Lung (tissue), 12 donors: Measurements from ENCODE around the gene MSRB3. TPM values are rescaled to one million over a fixed set of nuclear protein-coding genes. Genes with fewer than 3 reads are reported as not detected.

Source experiments
- ATAC-seq: fragments of 200-7000 bp; cut with Tn5 transposase; one replicate; pipeline ENCODE4 v1.9.1; 2020; ENCODE audit warnings: moderate number of reproducible peaks; ENCODE audit not compliant: insufficient read depth, low FRiP score
- DNase-seq, 3 donors: peaks; one replicate each; pipeline ENCODE4 v3.0.0-alpha.2; 2013 to 2017
- H3K27ac ChIP-seq, 2 donors: one replicate each; pipeline ENCODE4 v1.5.1; 2013; ENCODE audit warnings: mild to moderate bottlenecking in 2 of 2, moderate library complexity in 2 of 2, control low read depth in 1 of 2, inconsistent platforms in 1 of 2, low read depth in 1 of 2, low read length in 1 of 2
- H3K27me3 ChIP-seq, 3 donors: one replicate each; pipeline ENCODE4 v1.5.1; 2013; ENCODE audit warnings: low read length in 2 of 3; ENCODE audit not compliant: control insufficient read depth in 3 of 3, insufficient read depth in 3 of 3
- H3K36me3 ChIP-seq, 4 donors: one replicate each; pipeline ENCODE4 v1.5.1; 2013; ENCODE audit warnings: low read length in 4 of 4, mild to moderate bottlenecking in 1 of 4, moderate library complexity in 1 of 4; ENCODE audit not compliant: control insufficient read depth in 4 of 4, insufficient read depth in 4 of 4
- H3K4me1 ChIP-seq, 5 donors: one replicate each; pipeline ENCODE4 v1.5.1; 2013; ENCODE audit warnings: low read length in 5 of 5, mild to moderate bottlenecking in 2 of 5, moderate library complexity in 1 of 5; ENCODE audit not compliant: control insufficient read depth in 5 of 5, insufficient read depth in 5 of 5
- H3K4me3 ChIP-seq: one replicate; pipeline ENCODE4 v1.5.1; 2013; ENCODE audit warnings: mild to moderate bottlenecking, control low read depth, moderate library complexity
- H3K9ac ChIP-seq, 2 donors: one replicate each; pipeline ENCODE4 v1.5.1; 2013; ENCODE audit warnings: low read length in 2 of 2, control low read depth in 1 of 2; ENCODE audit not compliant: insufficient read depth in 1 of 2
- H3K9me3 ChIP-seq, 4 donors: one replicate each; pipeline ENCODE4 v1.5.1; 2013; ENCODE audit warnings: low read length in 3 of 4, mild to moderate bottlenecking in 1 of 4, moderate library complexity in 1 of 4; ENCODE audit not compliant: control insufficient read depth in 4 of 4, insufficient read depth in 3 of 4
- WGBS, 2 donors: extraction: QIAGEN DNeasy Blood & Tissue Kit; methylation state at CpG; one replicate each; pipeline ENCODE4 v1.1.7; 2013; 5-methylcytosine and 5-hydroxymethylcytosine counted together
- polyA plus RNA-seq, 2 donors: library from polyadenylated mRNA; stranded (reverse); fragments of 200-250 nt; gene quantifications; one replicate each; pipeline ENCODE4 v1.2.1, GENCODE V29; 2013
- total RNA-seq, 2 donors: library from RNA; depleted of rRNA in 1 of 2; stranded (reverse); fragments of >200 nt in 1 of 2; gene quantifications; one replicate each; pipeline ENCODE4 v1.2.1, GENCODE V29; 2014 to 2021
- TF ChIP-seq, protein P1 (sequence below): IDR thresholded peaks from 2 replicates; pipeline ENCODE4 v1.5.1; 2012; ENCODE audit warnings: mild to moderate bottlenecking; ENCODE audit errors: control extremely low read depth, extremely low read depth
- donor health status: control.
- donor health status: control.
- donor health status: Bipolar disorder and iron deficiency.
- donor health status: healthy.
- donor health status: DM: yes; HTN: yes; CAD: no.

The MSRB3 gene
- total and polyA plus RNA-seq, 4 donors = 11.5 to 41.5 (median 28.3) TPM

DNA sequence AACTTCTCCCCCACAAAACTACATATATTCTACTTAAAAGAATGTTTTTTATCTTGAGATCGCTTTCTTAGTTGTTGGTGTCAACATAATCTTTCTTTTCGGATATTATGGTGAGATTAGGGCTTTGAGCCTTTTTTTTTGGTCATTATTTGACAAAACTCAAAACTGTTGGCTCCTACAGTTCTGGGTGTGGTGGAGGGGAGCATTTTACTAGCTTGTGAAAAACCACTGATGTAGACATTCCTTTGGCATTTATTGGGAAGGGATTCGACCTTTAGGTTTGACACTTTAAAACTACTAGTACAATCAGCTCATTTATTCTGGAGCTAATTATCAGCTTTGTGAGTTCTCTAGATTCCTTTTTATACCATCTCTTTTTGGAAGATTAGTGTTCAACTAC is 24.4 kb downstream of the MSRB3 start:
- DNase-seq (no peak), ATAC-seq (no peak)
- no peak overlapping the region for H3K9ac ChIP-seq
- H3K36me3 ChIP-seq = no peaks in the 10 kb centered on the region
- peaks cover 0 to 22% (median 2%) of the 10 kb centered on the region in 5 donors for H3K4me1 ChIP-seq
- no peaks in the 10 kb centered on the region for H3K9me3 ChIP-seq
- no peak overlapping the region for H3K27ac ChIP-seq
- TF ChIP-seq, protein P1, sequence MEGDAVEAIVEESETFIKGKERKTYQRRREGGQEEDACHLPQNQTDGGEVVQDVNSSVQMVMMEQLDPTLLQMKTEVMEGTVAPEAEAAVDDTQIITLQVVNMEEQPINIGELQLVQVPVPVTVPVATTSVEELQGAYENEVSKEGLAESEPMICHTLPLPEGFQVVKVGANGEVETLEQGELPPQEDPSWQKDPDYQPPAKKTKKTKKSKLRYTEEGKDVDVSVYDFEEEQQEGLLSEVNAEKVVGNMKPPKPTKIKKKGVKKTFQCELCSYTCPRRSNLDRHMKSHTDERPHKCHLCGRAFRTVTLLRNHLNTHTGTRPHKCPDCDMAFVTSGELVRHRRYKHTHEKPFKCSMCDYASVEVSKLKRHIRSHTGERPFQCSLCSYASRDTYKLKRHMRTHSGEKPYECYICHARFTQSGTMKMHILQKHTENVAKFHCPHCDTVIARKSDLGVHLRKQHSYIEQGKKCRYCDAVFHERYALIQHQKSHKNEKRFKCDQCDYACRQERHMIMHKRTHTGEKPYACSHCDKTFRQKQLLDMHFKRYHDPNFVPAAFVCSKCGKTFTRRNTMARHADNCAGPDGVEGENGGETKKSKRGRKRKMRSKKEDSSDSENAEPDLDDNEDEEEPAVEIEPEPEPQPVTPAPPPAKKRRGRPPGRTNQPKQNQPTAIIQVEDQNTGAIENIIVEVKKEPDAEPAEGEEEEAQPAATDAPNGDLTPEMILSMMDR = no peak
- WGBS, 2 donors = 78 to 90% methylated on average over 3 of the region's 3 CpGs
- H3K4me3 ChIP-seq = no peak overlapping the region
- H3K27me3 ChIP-seq = no peaks in the 10 kb centered on the region

DNA sequence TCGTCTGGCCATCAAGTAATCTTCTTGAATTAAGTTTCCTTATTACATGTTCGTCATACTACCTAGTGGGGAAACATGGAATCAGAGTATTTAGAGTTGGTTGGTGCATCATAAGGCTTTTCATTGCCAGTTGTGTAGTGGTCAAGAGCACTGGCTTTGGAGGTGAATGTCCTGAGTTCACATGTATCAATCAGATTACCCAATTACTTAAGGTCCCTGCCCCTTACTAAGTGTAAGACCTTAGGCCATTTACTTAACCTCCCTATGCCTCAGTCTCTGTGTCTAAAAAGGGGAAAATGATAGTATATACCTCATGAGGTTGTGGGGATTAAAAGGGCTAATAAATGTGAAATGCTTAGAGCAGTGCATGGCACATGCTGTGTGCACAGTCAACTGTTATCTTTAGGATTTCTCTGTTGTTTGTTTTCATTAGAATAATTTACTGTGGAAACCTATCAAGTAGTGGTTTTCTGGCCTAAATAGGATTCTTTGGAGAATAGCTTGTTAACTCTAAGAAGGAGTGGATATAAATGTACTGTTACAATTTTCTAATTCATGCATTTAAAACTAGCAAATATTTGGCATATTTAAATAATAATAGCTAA is 27.0 kb downstream of the MSRB3 start:
- Histone ChIP-seq H3K9me3 (no peaks in the 10 kb centered on the region), H3K4me3 (no peak overlapping the region), H3K36me3 (peaks cover 0 to 3% (median 0%) of the 10 kb centered on the region in 4 donors), H3K27ac (no peak overlapping the region), H3K4me1 (peaks cover 0 to 17% (median 6%) of the 10 kb centered on the region in 5 donors), H3K27me3 (no peaks in the 10 kb centered on the region), H3K9ac (no peak overlapping the region)
- WGBS, 2 donors = 90 to 94% methylated on average over 2 of the region's 2 CpGs
- TF ChIP-seq, protein P1 = no peak
- ATAC-seq (no peak), DNase-seq (no peak)

DNA sequence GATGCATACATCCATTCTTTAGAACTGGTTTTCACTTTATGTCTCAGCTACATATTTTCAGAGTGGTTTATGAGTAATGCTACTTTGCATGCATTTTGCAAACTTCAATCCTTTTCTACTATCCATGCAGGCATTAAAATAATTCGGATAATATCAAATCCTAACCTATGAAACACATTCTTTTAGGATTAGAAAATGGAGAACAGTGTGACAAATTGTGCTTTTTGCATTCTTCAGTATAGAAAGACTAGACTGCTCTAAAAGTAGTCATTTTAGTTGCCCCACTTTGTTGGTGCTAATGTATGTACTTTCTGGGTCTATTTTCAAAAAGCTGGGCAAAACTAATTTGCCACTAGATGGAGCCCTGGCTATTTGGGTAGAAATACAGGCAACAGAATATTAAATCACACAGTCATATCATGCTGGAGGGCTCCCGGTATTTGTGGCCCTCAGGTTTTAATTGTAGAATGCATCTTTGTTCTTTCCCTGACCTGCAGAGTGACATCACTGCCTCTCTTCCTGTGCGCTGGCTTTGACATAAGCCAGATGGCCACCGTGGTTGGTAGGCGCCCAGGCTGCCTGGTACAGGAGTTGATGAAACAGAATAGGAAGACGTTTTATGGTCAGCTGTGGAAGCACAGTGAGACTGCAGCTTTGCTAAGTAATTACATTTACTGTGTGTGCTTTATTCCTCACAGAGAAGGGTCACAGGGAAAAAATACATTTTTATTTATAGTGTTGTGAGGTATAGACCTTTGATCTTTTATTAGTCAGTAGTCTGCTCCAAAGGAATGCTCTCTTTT is 28.1 kb downstream of the MSRB3 start:
- Histone ChIP-seq H3K9me3 (no peaks in the 10 kb centered on the region), H3K4me3 (no peak overlapping the region), H3K9ac (no peak overlapping the region), H3K27ac (no peak overlapping the region), H3K4me1 (peaks cover 0 to 17% (median 6%) of the 10 kb centered on the region in 5 donors), H3K27me3 (no peaks in the 10 kb centered on the region), H3K36me3 (peaks cover 0 to 3% (median 0%) of the 10 kb centered on the region in 4 donors)
- no peak for ATAC-seq
- TF ChIP-seq, protein P1 = no peak
- WGBS, 2 donors = 36 to 39% methylated on average over 6 of the region's 6 CpGs
- peak; percentile 23 to 57 (median 53) for DNase-seq
